ENCODE results near the gene PLXNA4.

The PLXNA4 gene

DNA sequence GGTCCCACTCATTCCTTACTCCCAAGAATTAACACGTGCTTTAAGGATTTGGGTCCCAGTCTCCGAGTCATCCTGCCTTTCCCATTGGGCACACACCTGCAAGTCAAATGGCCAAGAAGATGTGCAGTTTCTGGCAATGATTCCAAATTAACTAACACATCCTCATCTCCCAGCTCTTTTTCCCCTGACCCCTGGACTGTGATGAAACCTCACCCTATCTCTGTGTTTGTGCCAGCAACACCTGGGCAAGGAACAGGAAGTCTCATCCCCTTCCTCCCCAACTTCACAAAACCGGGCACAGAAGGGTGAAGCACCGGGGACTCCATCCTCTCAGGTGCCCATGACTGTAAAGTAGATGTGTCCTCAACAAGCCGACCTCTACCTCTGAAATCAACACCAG, 54.8 kb downstream of the PLXNA4 start:
- TF ChIP-seq, protein P1, sequence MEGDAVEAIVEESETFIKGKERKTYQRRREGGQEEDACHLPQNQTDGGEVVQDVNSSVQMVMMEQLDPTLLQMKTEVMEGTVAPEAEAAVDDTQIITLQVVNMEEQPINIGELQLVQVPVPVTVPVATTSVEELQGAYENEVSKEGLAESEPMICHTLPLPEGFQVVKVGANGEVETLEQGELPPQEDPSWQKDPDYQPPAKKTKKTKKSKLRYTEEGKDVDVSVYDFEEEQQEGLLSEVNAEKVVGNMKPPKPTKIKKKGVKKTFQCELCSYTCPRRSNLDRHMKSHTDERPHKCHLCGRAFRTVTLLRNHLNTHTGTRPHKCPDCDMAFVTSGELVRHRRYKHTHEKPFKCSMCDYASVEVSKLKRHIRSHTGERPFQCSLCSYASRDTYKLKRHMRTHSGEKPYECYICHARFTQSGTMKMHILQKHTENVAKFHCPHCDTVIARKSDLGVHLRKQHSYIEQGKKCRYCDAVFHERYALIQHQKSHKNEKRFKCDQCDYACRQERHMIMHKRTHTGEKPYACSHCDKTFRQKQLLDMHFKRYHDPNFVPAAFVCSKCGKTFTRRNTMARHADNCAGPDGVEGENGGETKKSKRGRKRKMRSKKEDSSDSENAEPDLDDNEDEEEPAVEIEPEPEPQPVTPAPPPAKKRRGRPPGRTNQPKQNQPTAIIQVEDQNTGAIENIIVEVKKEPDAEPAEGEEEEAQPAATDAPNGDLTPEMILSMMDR (IDR thresholded peaks at IDR 0.05; ENCODE audit: insufficient read depth, low read depth, low read length, missing control alignments), result no peak
- H3K4me3 ChIP-seq (ENCODE audit: low read depth, low read length), result no peak overlapping the region
- DNase-seq (ENCODE audit: low read depth), result no peak

DNA sequence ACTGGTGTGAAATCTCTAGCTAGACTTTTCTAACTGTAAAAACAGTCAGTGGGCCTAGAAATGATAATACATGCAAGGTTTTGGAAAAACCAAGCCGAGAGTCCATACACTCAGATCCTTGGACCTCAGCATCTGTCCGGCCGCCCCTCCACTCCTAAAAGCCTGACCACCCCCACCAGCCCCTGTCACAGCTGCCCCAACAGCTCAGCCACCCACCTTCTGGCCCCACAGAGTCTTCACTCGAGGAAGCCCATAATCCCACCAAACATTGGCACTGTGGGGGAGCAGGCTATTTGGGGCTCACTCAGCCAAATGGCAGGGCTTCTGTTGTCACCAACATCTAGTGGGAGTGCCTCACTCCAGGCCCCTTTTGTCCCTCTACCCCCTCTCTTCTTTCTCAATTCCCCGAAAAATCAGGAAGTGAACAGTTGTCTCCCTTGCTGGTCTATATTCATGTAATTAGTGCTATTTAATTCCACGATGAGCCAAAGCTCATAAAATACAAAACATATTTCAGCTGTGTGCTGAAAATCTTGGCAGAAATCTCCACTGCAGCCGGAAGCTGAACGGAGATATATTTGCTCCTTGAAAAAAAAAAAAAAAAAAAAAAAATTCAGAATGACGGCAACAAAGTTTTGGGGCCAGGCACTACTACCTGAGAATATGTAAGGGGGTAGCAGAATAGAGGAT, 55.5 kb downstream of the PLXNA4 start:
- TF ChIP-seq, protein P1 (IDR thresholded peaks at IDR 0.05; ENCODE audit: insufficient read depth, low read depth, low read length, missing control alignments), result no peak
- no peak for DNase-seq (ENCODE audit: low read depth)
- H3K4me3 ChIP-seq (ENCODE audit: low read depth, low read length), result no peak overlapping the region

DNA sequence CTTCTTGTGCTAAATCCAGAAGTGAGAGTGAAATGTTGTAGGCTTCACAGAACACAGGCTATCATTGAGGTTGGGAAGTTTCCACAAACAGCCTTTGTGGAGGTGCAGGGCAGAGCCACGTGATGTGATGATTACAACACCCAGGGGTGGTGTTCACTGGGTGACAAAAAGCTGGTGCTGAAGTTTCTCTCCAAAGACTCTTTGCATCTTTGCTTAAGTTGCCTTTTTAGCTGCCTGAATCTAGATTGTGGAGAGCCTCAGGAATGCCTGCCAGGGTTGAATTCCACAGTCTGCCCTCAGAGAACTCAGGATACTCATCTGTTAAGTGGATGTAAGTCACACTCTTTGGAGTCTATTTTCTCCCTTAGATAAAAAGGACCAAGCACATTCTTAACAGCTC, 56.3 kb downstream of the PLXNA4 start:
- no peak for DNase-seq (ENCODE audit: low read depth)
- TF ChIP-seq, protein P1 (IDR thresholded peaks at IDR 0.05; ENCODE audit: insufficient read depth, low read depth, low read length, missing control alignments), result no peak
- no peak overlapping the region for H3K4me3 ChIP-seq (ENCODE audit: low read depth, low read length)

DNA sequence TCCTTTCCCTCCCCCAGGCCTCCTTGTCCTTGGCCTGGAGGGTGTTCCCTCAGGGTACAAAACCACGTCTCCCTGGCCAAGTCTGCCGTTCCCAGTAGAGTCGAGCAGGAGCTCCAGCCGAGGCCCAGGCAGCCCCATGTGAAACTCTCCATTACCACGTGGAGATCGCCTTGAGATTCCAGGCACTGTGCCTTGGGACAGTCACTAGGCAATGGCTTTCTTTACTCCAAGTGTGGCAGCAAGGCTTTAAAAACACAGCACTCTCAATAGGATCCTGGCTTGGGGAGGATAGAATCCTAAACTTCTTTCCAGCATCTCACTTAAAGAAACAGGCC, 57.5 kb downstream of the PLXNA4 start:
- TF ChIP-seq, protein P1 (IDR thresholded peaks at IDR 0.05; ENCODE audit: insufficient read depth, low read depth, low read length, missing control alignments), result no peak
- DNase-seq (ENCODE audit: low read depth), result no peak
- no peak overlapping the region for H3K4me3 ChIP-seq (ENCODE audit: low read depth, low read length)

DNA sequence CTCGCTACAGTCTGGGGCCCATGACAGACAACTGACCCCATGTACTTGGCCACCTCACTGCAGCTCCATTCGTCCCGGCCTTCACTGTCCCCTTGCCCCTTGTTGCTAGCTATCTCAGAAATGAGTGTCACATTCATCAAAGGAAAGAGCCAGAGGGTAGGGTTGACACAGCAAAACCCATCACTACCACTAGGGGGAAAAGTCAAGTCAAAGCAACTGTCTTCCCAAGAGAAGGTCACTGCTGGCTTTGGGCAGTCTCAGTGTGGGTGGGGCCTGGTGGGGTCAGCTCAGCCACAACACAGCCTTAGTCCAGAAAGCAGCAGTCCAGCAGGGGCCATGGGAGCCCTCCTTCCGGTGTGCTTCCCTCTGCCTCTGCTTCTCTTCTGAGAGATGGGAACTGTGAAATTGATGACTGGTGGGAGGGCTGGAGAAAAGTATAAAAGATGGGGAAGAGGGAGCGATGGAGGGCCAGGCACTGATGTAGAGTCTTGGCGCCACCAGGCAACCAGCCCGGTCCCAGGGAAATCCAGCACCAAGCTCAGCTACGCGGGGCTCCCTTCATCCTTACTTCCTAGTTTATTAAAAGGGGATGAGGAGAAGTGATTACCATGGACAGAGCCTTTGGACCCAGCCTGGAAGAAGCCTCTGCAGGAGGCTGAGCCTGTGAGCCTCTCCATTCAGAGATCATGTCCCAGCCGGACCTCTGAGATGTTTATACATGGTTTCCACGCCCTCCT, 58.0 kb downstream of the PLXNA4 start:
- H3K4me3 ChIP-seq (ENCODE audit: low read depth, low read length), result no peak overlapping the region
- peak; percentile 21 for DNase-seq (ENCODE audit: low read depth)
- TF ChIP-seq, protein P1 (IDR thresholded peaks at IDR 0.05; ENCODE audit: insufficient read depth, low read depth, low read length, missing control alignments), result peak; percentile 53

DNA sequence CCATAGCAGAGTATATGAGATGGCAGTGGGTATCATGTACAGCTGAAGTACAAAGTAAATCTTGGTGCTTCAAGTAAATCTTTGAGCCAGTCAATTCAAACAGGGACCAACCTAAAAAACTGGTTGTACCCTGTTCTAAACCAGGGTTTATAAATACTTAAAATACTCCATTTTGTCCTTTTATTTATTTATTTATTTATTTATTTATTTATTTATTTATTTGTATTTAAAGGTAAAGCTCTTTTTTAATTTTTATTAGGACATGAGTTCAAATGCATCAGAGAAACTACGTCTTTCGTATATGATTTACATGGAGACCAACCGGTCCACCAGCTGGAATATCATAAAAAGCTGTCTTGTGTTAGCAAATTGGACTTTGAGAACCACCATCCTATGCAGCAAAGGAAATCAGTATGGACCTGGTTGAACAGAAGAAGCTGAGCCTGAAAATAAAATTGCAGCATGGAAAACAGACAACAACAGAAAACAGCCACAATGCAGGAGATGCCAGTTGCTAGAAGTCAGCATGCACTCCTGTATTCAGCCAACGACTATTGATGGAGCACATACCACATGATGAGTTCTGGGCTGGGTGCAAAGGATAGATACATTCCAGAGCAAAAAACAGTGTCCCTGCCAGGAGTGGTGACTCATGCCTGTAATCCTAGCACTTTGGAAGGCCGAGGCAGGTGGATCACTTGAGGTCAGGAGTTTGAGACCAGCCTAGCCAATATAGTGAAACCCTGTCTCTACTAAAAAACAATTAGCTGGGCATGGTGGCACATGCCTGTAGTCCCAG, 60.0 kb downstream of the PLXNA4 start:
- no peak for DNase-seq (ENCODE audit: low read depth)
- TF ChIP-seq, protein P1 (IDR thresholded peaks at IDR 0.05; ENCODE audit: insufficient read depth, low read depth, low read length, missing control alignments), result no peak

More for the DNA sequence above, 60.0 kb downstream of the PLXNA4 start:
- no peak overlapping the region for H3K4me3 ChIP-seq (ENCODE audit: low read depth, low read length)

All from GM12865 (cell line).